Measurements from ENCODE around the gene DPP8. TPM values are rescaled to one million over a fixed set of nuclear protein-coding genes. Genes with fewer than 3 reads are reported as not detected.
"Not testable (repeated sequence)": the region's sequence is repeated elsewhere in the genome, so short reads cannot be mapped to it uniquely, and the experiment has no call there.

DPP8 gene
- total RNA-seq, 1 experiment from 2014 or later: 26.3 TPM

GRCh38 chr15:65525622-65526021 lies 8.1 kb upstream of the DPP8 start:
- peak; percentile 65 for DNase-seq (ENCODE audit: low read depth)

GRCh38 chr15:65524226-65524625 lies 6.7 kb upstream of the DPP8 start:
- no peak for DNase-seq (ENCODE audit: low read depth)

- DNase-seq (ENCODE audit: low read depth): no peak
Observed at GRCh38 chr15:65521350-65521749, 3.9 kb upstream of the DPP8 start.

GRCh38 chr15:65518633-65519285 lies 1.3 kb upstream of the DPP8 start:
- no peak for DNase-seq (ENCODE audit: low read depth)

- no peak for DNase-seq (ENCODE audit: low read depth)
Observed at GRCh38 chr15:65517866-65518207, 348 bp upstream of the DPP8 start.

GRCh38 chr15:65512807-65513416 lies 4.6 kb downstream of the DPP8 start:
- DNase-seq (ENCODE audit: low read depth): no peak

- DNase-seq (ENCODE audit: low read depth): no peak
Observed at GRCh38 chr15:65512189-65512588, 5.3 kb downstream of the DPP8 start.

GRCh38 chr15:65509321-65509720 lies 8.2 kb downstream of the DPP8 start:
- DNase-seq (ENCODE audit: low read depth): no peak

- no peak for DNase-seq (ENCODE audit: low read depth)
Observed at GRCh38 chr15:65494076-65494475, 23.4 kb downstream of the DPP8 start.

- no peak for DNase-seq (ENCODE audit: low read depth)
Observed at GRCh38 chr15:65484876-65485275, 32.6 kb downstream of the DPP8 start.

GRCh38 chr15:65476903-65477302 lies 40.6 kb downstream of the DPP8 start:
- DNase-seq (ENCODE audit: low read depth): peak; percentile 7

- no peak for DNase-seq (ENCODE audit: low read depth)
Observed at GRCh38 chr15:65470866-65471265, 46.6 kb downstream of the DPP8 start.

GRCh38 chr15:65468229-65468909 lies 49.1 kb downstream of the DPP8 start:
- DNase-seq (ENCODE audit: low read depth): no peak

- DNase-seq (ENCODE audit: low read depth): no peak
Observed at GRCh38 chr15:65466901-65467300, 50.6 kb downstream of the DPP8 start.

- DNase-seq (ENCODE audit: low read depth): not testable (repeated sequence)
Observed at GRCh38 chr15:65463096-65463495, 54.4 kb downstream of the DPP8 start.

GRCh38 chr15:65460741-65461347 lies 56.6 kb downstream of the DPP8 start:
- DNase-seq (ENCODE audit: low read depth): peak; percentile 67

GRCh38 chr15:65455256-65455655 lies 62.2 kb downstream of the DPP8 start:
- DNase-seq (ENCODE audit: low read depth): not testable (repeated sequence)

GRCh38 chr15:65451989-65452388 lies 65.5 kb downstream of the DPP8 start:
- no peak for DNase-seq (ENCODE audit: low read depth)

GRCh38 chr15:65450556-65450955 lies 66.9 kb downstream of the DPP8 start:
- DNase-seq (ENCODE audit: low read depth): no peak

GRCh38 chr15:65447145-65447544 lies 70.3 kb downstream of the DPP8 start:
- DNase-seq (ENCODE audit: low read depth): no peak

- no peak for DNase-seq (ENCODE audit: low read depth)
Observed at GRCh38 chr15:65434201-65434600, 83.3 kb downstream of the DPP8 start.

- no peak for DNase-seq (ENCODE audit: low read depth)
Observed at GRCh38 chr15:65431731-65432130, 85.8 kb downstream of the DPP8 start.
